A673 (cell line): ENCODE data around the gene CHST6. TPM values are rescaled to one million over a fixed set of nuclear protein-coding genes. Genes with fewer than 3 reads are reported as not detected.
A peak's percentile ranks its signal among the peaks of the same experiment; 100 is the strongest.

Source experiments
- BruUV-seq: library from RNA; stranded (reverse); fragments of 400-500 nt; replicated peaks from 2 replicates; lab custom pipeline; 2021; lab: Mats Ljungman, UMichigan
- CTCF ChIA-PET: fragments of 300-600 bp; sonication (Branson Sonifier 250); formaldehyde crosslinking; loops from one replicate; lab custom pipeline; 2022; ENCODE audit warnings: antibody characterized with exemption; lab: Charles Lee
- POLR2A ChIA-PET: fragments of 300-600 bp; sonication (Branson Sonifier 250); formaldehyde crosslinking; loops from one replicate; lab custom pipeline; 2022; ENCODE audit warnings: antibody characterized with exemption; ENCODE audit not compliant: low non-redundant PET; lab: Charles Lee
- DNase-seq: peaks from one replicate; pipeline ENCODE4 v3.0.0-alpha.2; 2015; ENCODE audit warnings: low spot score
- H3K27ac ChIP-seq: fragments of 200-600 bp; sonication (generic); 2 replicates; pipeline ENCODE4 v1.5.1; 2016; ENCODE audit warnings: mixed run types, low read depth, mild to moderate bottlenecking, mixed read lengths, antibody characterized with exemption, low read length; ENCODE audit not compliant: poor library complexity, severe bottlenecking
- H3K27me3 ChIP-seq: fragments of 200-600 bp; sonication (generic); replicated peaks from 2 replicates; pipeline ENCODE4 v1.6.1; 2017; ENCODE audit warnings: mixed run types, low read depth, mild to moderate bottlenecking, mixed read lengths, antibody characterized with exemption, low read length; ENCODE audit not compliant: insufficient read depth, poor library complexity
- H3K36me3 ChIP-seq: fragments of 200-600 bp; sonication (generic); 2 replicates; pipeline ENCODE4 v1.6.1; 2016; ENCODE audit warnings: mixed run types, mild to moderate bottlenecking, mixed read lengths, antibody characterized with exemption, low read length; ENCODE audit not compliant: insufficient read depth, poor library complexity, severe bottlenecking
- H3K4me1 ChIP-seq: fragments of 200-600 bp; sonication (generic); 2 replicates; pipeline ENCODE4 v1.6.1; 2017; ENCODE audit warnings: mixed run types, mild to moderate bottlenecking, mixed read lengths, antibody characterized with exemption, low read length; ENCODE audit not compliant: insufficient read depth, poor library complexity, severe bottlenecking
- H3K4me3 ChIP-seq: fragments of 200-600 bp; sonication (generic); 2 replicates; pipeline ENCODE4 v1.5.1; 2016; ENCODE audit warnings: low read depth, mixed run types, mild to moderate bottlenecking, mixed read lengths, low read length; ENCODE audit not compliant: poor library complexity, severe bottlenecking
- H3K9me3 ChIP-seq: fragments of 200-600 bp; sonication (generic); 2 replicates; pipeline ENCODE4 v1.6.1; 2016; ENCODE audit warnings: mixed run types, low read depth, mild to moderate bottlenecking, mixed read lengths, antibody characterized with exemption, low read length; ENCODE audit not compliant: poor library complexity, severe bottlenecking
- EZH2 ChIP-seq: fragments of 200-600 bp; sonication (generic); IDR thresholded peaks from 2 replicates; pipeline ENCODE4 v1.6.1; 2017; ENCODE audit warnings: borderline replicate concordance, low read depth, mild to moderate bottlenecking, mixed read lengths, antibody characterized with exemption, low read length; ENCODE audit not compliant: poor library complexity, severe bottlenecking
- intact Hi-C: fragments of 100-400 bp; cut with micrococcal nuclease; formaldehyde crosslinking; loops from one replicate; pipeline ENCODE4 v1.10.0; 2022; ENCODE audit not compliant: unreplicated experiment
- total RNA-seq: library from RNA; stranded (reverse); gene quantifications from 2 replicates; pipeline ENCODE4 v1.2.3, GENCODE V29; 2021
- TF ChIP-seq, protein P1 (sequence below): fragments of 300-800, 200-600 bp; sonication (generic); conservative IDR thresholded peaks from 2 replicates; pipeline ENCODE4 v1.5.1; 2017; ENCODE audit warnings: low read depth, mild to moderate bottlenecking, antibody characterized with exemption, low read length, moderate library complexity, mixed read lengths

The CHST6 gene
- total RNA-seq, 1 experiment from 2014 or later: 5.0 TPM

DNA sequence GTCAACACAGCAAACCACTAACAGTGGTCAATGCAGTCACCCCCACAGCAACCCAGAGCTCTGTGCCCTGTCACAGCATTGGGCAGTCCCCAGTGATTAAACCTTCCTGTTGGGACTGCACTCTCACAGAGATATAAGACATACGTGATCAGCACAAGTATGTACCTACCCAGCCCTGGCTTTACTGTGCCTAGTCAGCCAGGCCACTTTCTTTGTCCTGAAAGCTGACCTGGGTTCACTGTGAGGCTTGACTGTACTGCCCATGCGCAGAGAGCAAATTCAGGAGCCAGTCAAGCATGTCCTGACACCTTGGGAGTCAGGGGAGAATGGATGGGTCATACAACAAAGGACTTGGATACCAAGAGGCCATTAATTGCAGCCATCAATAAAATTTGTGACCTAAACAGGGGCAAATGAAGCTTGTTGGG, 19.8 kb downstream of the CHST6 start:
- intact Hi-C loops: no loop called here
- POLR2A ChIA-PET: no interaction called here
- H3K27me3 ChIP-seq: no peaks in the 10 kb centered on the region
- H3K27ac ChIP-seq: no peak overlapping the region
- CTCF ChIA-PET: no interaction called here
- no peak overlapping the region for H3K4me3 ChIP-seq
- no peak for TF ChIP-seq EZH2
- TF ChIP-seq, protein P1, sequence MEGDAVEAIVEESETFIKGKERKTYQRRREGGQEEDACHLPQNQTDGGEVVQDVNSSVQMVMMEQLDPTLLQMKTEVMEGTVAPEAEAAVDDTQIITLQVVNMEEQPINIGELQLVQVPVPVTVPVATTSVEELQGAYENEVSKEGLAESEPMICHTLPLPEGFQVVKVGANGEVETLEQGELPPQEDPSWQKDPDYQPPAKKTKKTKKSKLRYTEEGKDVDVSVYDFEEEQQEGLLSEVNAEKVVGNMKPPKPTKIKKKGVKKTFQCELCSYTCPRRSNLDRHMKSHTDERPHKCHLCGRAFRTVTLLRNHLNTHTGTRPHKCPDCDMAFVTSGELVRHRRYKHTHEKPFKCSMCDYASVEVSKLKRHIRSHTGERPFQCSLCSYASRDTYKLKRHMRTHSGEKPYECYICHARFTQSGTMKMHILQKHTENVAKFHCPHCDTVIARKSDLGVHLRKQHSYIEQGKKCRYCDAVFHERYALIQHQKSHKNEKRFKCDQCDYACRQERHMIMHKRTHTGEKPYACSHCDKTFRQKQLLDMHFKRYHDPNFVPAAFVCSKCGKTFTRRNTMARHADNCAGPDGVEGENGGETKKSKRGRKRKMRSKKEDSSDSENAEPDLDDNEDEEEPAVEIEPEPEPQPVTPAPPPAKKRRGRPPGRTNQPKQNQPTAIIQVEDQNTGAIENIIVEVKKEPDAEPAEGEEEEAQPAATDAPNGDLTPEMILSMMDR: no peak
- H3K4me1 ChIP-seq: no peaks in the 10 kb centered on the region
- no TSS peak for BruUV-seq
- H3K36me3 ChIP-seq: no peaks in the 10 kb centered on the region
- H3K9me3 ChIP-seq: no peaks in the 10 kb centered on the region
- no peak for DNase-seq

DNA sequence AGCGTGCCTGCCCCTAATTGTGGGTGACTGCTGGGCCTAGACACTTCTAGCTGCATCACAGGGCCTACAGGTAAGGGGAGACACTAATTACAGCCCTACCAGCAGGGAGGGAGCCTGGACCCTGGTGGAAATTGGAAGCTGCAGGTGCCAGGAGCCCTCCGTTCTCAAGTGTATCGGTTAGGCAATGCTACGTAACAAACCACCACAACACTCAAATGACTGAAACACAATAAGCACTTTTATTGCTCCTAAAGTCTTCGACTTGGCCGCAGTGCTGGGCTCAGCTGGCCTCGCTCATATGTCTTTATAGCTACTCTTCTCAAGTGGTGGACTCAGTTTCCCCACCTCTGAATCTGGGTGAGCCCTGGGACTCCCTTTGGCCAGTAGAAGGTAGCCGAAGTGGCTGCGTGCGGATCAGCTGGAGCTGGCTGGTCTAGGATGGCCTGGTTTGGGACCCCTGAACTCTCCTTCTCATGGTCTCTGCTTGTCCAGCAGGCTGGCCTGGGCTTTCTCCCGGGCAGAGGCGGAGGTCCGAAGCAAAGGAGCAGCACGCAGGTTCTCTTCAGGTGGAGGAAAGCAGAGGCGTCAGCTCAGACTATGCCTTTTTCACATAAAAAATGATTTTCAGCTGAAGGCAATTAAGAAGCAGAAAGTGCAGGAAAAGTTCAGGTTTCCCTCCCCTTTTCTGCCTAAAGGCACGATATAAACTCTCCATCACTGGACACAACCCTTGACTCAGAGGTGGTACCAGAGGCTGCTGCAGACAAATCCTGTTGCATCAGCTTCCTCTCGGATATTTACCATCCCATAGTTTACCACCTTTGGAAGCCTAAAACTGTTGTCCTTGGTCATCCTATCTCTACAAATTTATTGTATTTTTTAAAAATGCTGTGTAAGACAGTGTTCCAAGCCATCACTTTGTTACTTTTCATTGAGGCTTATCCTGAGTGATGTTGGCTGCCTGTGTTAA, 22.0 kb downstream of the CHST6 start:
- Histone ChIP-seq H3K9me3 (no peaks in the 10 kb centered on the region), H3K27me3 (no peaks in the 10 kb centered on the region), H3K36me3 (no peaks in the 10 kb centered on the region), H3K4me3 (no peak overlapping the region), H3K4me1 (no peaks in the 10 kb centered on the region), H3K27ac (no peak overlapping the region)
- ChIA-PET CTCF (interaction anchor here (1.2 kb wide), 1 partner anchor 291 kb away, joined by 3 read pairs; no protein-coding TSS in a partner anchor), POLR2A (no interaction called here)
- intact Hi-C loops: loop anchor here (1.0 kb wide), 1 partner anchor 44 kb away; no protein-coding TSS in a partner anchor
- BruUV-seq: no TSS peak
- no peak for DNase-seq
- TF ChIP-seq, protein P1: no peak
- TF ChIP-seq EZH2: no peak

GRCh38 chr16:75471723-75472633, 23.3 kb downstream of the CHST6 start:
- no TSS peak for BruUV-seq
- H3K9me3 ChIP-seq: no peaks in the 10 kb centered on the region
- peak; percentile 70 for DNase-seq
- intact Hi-C loops: loop anchor here (1.0 kb wide), 3 partner anchors 45 to 292 kb away; no protein-coding TSS in a partner anchor
- H3K27ac ChIP-seq: no peak overlapping the region
- H3K4me3 ChIP-seq: no peak overlapping the region
- H3K36me3 ChIP-seq: no peaks in the 10 kb centered on the region
- ChIA-PET POLR2A (no interaction called here), CTCF (interaction anchor here (1.0 to 1.2 kb wide), 3 partner anchors 45 to 292 kb away, joined by 3 to 5 read pairs (median 4); no protein-coding TSS in a partner anchor)
- no peaks in the 10 kb centered on the region for H3K4me1 ChIP-seq
- TF ChIP-seq, protein P1: peak; percentile 88
- no peak for TF ChIP-seq EZH2
- no peaks in the 10 kb centered on the region for H3K27me3 ChIP-seq
